HepG2 (cell line): ENCODE measurements around the gene RSPH9. TPM values are rescaled to one million over a fixed set of nuclear protein-coding genes. Genes with fewer than 3 reads are reported as not detected.

Source experiments
- ATAC-seq: fragments of 200-7000 bp; cut with Tn5 transposase; 3 replicates; pipeline ENCODE4 v1.9.1; 2020; ENCODE audit warnings: mild to moderate bottlenecking, moderate library complexity
- BruUV-seq: library from RNA; stranded (reverse); fragments of 400-500 nt; replicated peaks from 2 replicates; lab custom pipeline; 2021; lab: Mats Ljungman, UMichigan
- CTCF ChIA-PET: fragments of 300-600 bp; formaldehyde crosslinking; extraction: SDS; loops from one replicate; lab custom pipeline; 2021; ENCODE audit warnings: low total read pairs, inconsistent platforms, low intra/inter-chr PET ratio; lab: Yijun Ruan, JAX
- POLR2A ChIA-PET: fragments of 350-600 bp; sonication (Branson Sonifier 250); formaldehyde crosslinking; loops from one replicate; lab custom pipeline; 2020; ENCODE audit warnings: antibody characterized with exemption, inconsistent platforms; lab: Yijun Ruan, JAX
- DNase-seq: peaks from one replicate; pipeline ENCODE4 v3.0.0-alpha.2; 2015; ENCODE audit warnings: low spot score
- FAIRE-seq: peaks from 3 replicates; lab custom pipeline; 2011; peaks lifted over from hg19 to GRCh38; lab: Jason Lieb, UNC
- H2AFZ ChIP-seq: one replicate; pipeline ENCODE4 v1.6.1; 2011; ENCODE audit warnings: low read length, inconsistent platforms
- H3K27ac ChIP-seq: fragments of 300-600 bp; 3 replicates; pipeline ENCODE4 v1.8.0; 2011; ENCODE audit warnings: mixed run types, mild to moderate bottlenecking, mixed read lengths, low read length, inconsistent platforms; ENCODE audit not compliant: insufficient read depth; ENCODE audit errors: extremely low read length
- H3K27me3 ChIP-seq, 2 experiments: fragments of 200-600 bp in 1 of 2; 2 replicates in 1 of 2; 3 replicates in 1 of 2; pipeline versions ENCODE4 v1.6.0 to v1.8.0; 2011; ENCODE audit warnings: low read length in 2 of 2, mild to moderate bottlenecking in 2 of 2, moderate library complexity in 2 of 2, inconsistent platforms in 1 of 2; ENCODE audit not compliant: insufficient read depth in 2 of 2, control insufficient read depth in 1 of 2
- H3K36me3 ChIP-seq, 2 experiments: fragments of 200-600 bp in 1 of 2; replicated peaks in 1 of 2; 2 replicates in 1 of 2; 3 replicates in 1 of 2; pipeline versions ENCODE4 v1.5.1 to v1.8.0; 2011; ENCODE audit warnings: low read length in 2 of 2, inconsistent platforms in 1 of 2; ENCODE audit not compliant: insufficient read depth in 2 of 2, control insufficient read depth in 1 of 2
- H3K4me1 ChIP-seq: 2 replicates; pipeline ENCODE4 v1.5.1; 2012; ENCODE audit warnings: low read length, inconsistent platforms; ENCODE audit not compliant: insufficient read depth
- H3K4me2 ChIP-seq: 2 replicates; pipeline ENCODE4 v1.6.0; 2011; ENCODE audit warnings: low read depth, low read length, inconsistent platforms
- H3K4me3 ChIP-seq, 3 experiments: fragments of 200-600 bp in 1 of 3; sonication (generic), shearing (Covaris generic) in 1 of 3; replicated peaks in 1 of 3; 2 replicates each; pipeline ENCODE4 v1.5.1; 2011 to 2016; ENCODE audit warnings: low read length in 3 of 3, inconsistent platforms in 2 of 3, low read depth in 2 of 3, mild to moderate bottlenecking in 2 of 3, control low read depth in 1 of 3, mixed read lengths in 1 of 3; ENCODE audit not compliant: insufficient read depth in 1 of 3
- H3K79me2 ChIP-seq: one replicate; pipeline ENCODE4 v1.6.1; 2011; ENCODE audit warnings: low read length, inconsistent platforms; ENCODE audit not compliant: insufficient read depth
- H3K9ac ChIP-seq: 2 replicates; pipeline ENCODE4 v1.6.0; 2011; ENCODE audit warnings: mild to moderate bottlenecking, low read depth, low read length, inconsistent platforms; ENCODE audit not compliant: insufficient read depth
- H3K9me3 ChIP-seq: 2 replicates; pipeline ENCODE4 v1.5.1; 2012; ENCODE audit warnings: mild to moderate bottlenecking, low read length
- H4K20me1 ChIP-seq: 2 replicates; pipeline ENCODE4 v1.6.0; 2011; ENCODE audit warnings: inconsistent platforms, mild to moderate bottlenecking, low read length, moderate library complexity; ENCODE audit not compliant: insufficient read depth
- AHR ChIP-seq: IDR thresholded peaks from 2 replicates; pipeline ENCODE4 v1.6.1; 2018; ENCODE audit warnings: missing genetic modification reagents, missing compliant biosample characterization
- CENPBD1 ChIP-seq: sonication (generic); formaldehyde crosslinking; IDR thresholded peaks from 2 replicates; pipeline ENCODE4 v1.8.0; 2022; ENCODE audit warnings: missing genetic modification reagents, low read depth, mild to moderate bottlenecking, borderline replicate concordance
- IRX3 ChIP-seq: sonication (generic); formaldehyde crosslinking; IDR thresholded peaks from 2 replicates; pipeline ENCODE4 v1.8.1; 2023; ENCODE audit warnings: mild to moderate bottlenecking, low read depth, missing genetic modification reagents, borderline replicate concordance
- KLF11 ChIP-seq: IDR thresholded peaks from 2 replicates; pipeline ENCODE4 v1.6.1; 2016; ENCODE audit warnings: missing compliant biosample characterization
- NCOA2 ChIP-seq: sonication (generic); formaldehyde crosslinking; IDR thresholded peaks from 2 replicates; pipeline ENCODE4 v1.8.0; 2022; ENCODE audit warnings: inconsistent platforms
- SNAPC4 ChIP-seq: sonication (generic); formaldehyde crosslinking; IDR thresholded peaks from 2 replicates; pipeline ENCODE4 v1.4.0; 2020; ENCODE audit warnings: mild to moderate bottlenecking, missing genetic modification reagents
- ZNF484 ChIP-seq: sonication (generic); formaldehyde crosslinking; IDR thresholded peaks from 2 replicates; pipeline ENCODE4 v1.5.1; 2020; ENCODE audit warnings: mild to moderate bottlenecking, low read depth, missing genetic modification reagents, borderline replicate concordance
- ZNF550 ChIP-seq: sonication (generic); formaldehyde crosslinking; IDR thresholded peaks from 2 replicates; pipeline ENCODE4 v1.4.0; 2020; ENCODE audit warnings: mild to moderate bottlenecking, missing genetic modification reagents, borderline replicate concordance
- ZNF598 ChIP-seq: sonication (generic); formaldehyde crosslinking; IDR thresholded peaks from 2 replicates; pipeline ENCODE4 v1.5.1; 2020; ENCODE audit warnings: mild to moderate bottlenecking, missing genetic modification reagents, borderline replicate concordance
- WGBS: methylation state at CpG from one replicate; pipeline ENCODE4 v1.1.6; 2017; ENCODE audit warnings: low lambda C conversion rate; 5-methylcytosine and 5-hydroxymethylcytosine counted together
- in situ Hi-C: cut with HindIII; loops from 2 replicates; pipeline ENCODE4 v1.10.0; 2017; ENCODE audit warnings: low pct_unique_long_range_greater_than_20kb; ENCODE audit not compliant: extremely low pct_ligation_motif_present
- intact Hi-C: fragments of 100-400 bp; cut with micrococcal nuclease; formaldehyde crosslinking; loops from one replicate; pipeline ENCODE4 v1.10.0; 2022; ENCODE audit not compliant: unreplicated experiment
- polyA plus RNA-seq, 8 experiments: library from polyadenylated mRNA; depleted of rRNA in 3 of 8; stranded (reverse) in 7 of 8; unstranded in 1 of 8; fragments of >200 nt; fragmentation: Illumina TruSeq in 4 of 8; extraction: Trizol in 4 of 8; gene quantifications; 2 replicates each; pipeline versions ENCODE4 v1.2.1 to v1.2.3, GENCODE V29; 2011 to 2016; ENCODE audit warnings: low read depth in 4 of 8, missing spikeins in 1 of 8, mixed read lengths in 1 of 8; ENCODE audit not compliant: insufficient read depth in 1 of 8
- total RNA-seq, 5 experiments: library from RNA; depleted of rRNA; stranded (reverse); fragments of >200 nt; fragmentation: Illumina TruSeq; extraction: Trizol; gene quantifications; 2 replicates each; pipeline ENCODE4 v1.2.3, GENCODE V29; 2016; ENCODE audit warnings: low read depth in 1 of 5
- TF ChIP-seq, protein P1 (sequence below), 2 experiments: sonication (generic) in 1 of 2; formaldehyde crosslinking in 1 of 2; IDR thresholded peaks; 2 replicates each; pipeline versions ENCODE4 v1.6.1 to v1.9.0; 2014 to 2022; ENCODE audit warnings: antibody characterized with exemption in 1 of 2, borderline replicate concordance in 1 of 2, inconsistent platforms in 1 of 2, low read depth in 1 of 2, missing genetic modification reagents in 1 of 2
- TF ChIP-seq, protein P2 (sequence below): sonication (generic); formaldehyde crosslinking; IDR thresholded peaks from 2 replicates; pipeline ENCODE4 v1.9.0; 2021; ENCODE audit warnings: missing genetic modification reagents, mild to moderate bottlenecking, borderline replicate concordance

RSPH9 gene
- total and polyA plus RNA-seq, 2 of the 13 experiments (the other 11 are each of a cell fraction or from before 2014, with no cell fraction given) = 0.04 TPM; not detected in 1

DNA sequence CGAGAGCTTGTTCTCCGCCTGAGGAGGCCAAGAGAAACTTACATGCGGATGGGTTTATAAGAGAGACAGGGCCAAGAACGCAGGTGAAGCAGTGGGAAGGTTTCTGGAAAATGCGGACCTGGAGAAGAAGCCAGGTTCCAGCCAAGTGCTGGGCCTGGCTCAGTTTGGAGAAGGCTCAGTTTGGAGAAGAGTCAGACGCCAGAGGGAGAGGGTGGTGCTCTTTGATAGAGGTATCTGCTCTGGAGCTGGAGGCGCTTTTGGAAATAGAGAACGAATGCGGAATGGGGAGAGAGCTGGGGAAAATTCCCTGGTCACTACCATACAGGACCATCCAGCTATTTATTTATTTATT, 753 bp downstream of the RSPH9 start:
- peaks cover 0 to 7% of the 10 kb centered on the region in 2 experiments; a peak in 1 of 5 replicates for H3K27me3 ChIP-seq
- H3K27ac ChIP-seq = no peak overlapping the region
- POLR2A ChIA-PET = interaction anchor here (2.2 to 5.9 kb wide), 3 partner anchors 9 to 16 kb away, joined by 7 to 22 read pairs (median 13); partner anchors contain the start of genes GTPBP2 and MAD2L1BP
- H4K20me1 ChIP-seq = no peaks in the 10 kb centered on the region
- H3K4me1 ChIP-seq = no peaks in the 10 kb centered on the region
- H3K4me2 ChIP-seq = no peak overlapping the region
- no peak overlapping the region for H2AFZ ChIP-seq
- WGBS = 93% methylated on average over 9 of the region's 9 CpGs
- H3K4me3 ChIP-seq = no peak overlapping the region
- FAIRE-seq (no peak), ATAC-seq (no peak), DNase-seq (no peak)
- H3K36me3 ChIP-seq = peaks cover 4 to 14% of the 10 kb centered on the region in 2 experiments; a peak in 4 of 5 replicates
- H3K9me3 ChIP-seq = no peaks in the 10 kb centered on the region
- no peak overlapping the region for H3K9ac ChIP-seq
- no peaks in the 10 kb centered on the region for H3K79me2 ChIP-seq
- CTCF ChIA-PET = no interaction called here
- intact Hi-C loops = no loop called here
- BruUV-seq = no TSS peak
- in situ Hi-C loops = no loop called here
- TF ChIP-seq, protein P1, sequence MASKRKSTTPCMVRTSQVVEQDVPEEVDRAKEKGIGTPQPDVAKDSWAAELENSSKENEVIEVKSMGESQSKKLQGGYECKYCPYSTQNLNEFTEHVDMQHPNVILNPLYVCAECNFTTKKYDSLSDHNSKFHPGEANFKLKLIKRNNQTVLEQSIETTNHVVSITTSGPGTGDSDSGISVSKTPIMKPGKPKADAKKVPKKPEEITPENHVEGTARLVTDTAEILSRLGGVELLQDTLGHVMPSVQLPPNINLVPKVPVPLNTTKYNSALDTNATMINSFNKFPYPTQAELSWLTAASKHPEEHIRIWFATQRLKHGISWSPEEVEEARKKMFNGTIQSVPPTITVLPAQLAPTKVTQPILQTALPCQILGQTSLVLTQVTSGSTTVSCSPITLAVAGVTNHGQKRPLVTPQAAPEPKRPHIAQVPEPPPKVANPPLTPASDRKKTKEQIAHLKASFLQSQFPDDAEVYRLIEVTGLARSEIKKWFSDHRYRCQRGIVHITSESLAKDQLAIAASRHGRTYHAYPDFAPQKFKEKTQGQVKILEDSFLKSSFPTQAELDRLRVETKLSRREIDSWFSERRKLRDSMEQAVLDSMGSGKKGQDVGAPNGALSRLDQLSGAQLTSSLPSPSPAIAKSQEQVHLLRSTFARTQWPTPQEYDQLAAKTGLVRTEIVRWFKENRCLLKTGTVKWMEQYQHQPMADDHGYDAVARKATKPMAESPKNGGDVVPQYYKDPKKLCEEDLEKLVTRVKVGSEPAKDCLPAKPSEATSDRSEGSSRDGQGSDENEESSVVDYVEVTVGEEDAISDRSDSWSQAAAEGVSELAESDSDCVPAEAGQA (IDR thresholded peaks at IDR 0.05; ENCODE audit: low read depth) = no peak
- TF ChIP-seq, protein P1 (CRISPR knock-in tag; IDR thresholded peaks at IDR 0.05; ENCODE audit: borderline replicate concordance) = no peak
- TF ChIP-seq ZNF598 (CRISPR knock-in tag) (no peak), KLF11 (no peak), SNAPC4 (CRISPR knock-in tag) (no peak), ZNF484 (CRISPR knock-in tag) (no peak), IRX3 (no peak), NCOA2 (no peak), CENPBD1 (CRISPR knock-in tag) (no peak), ZNF550 (CRISPR knock-in tag) (no peak), AHR (CRISPR knock-in tag) (no peak)
- TF ChIP-seq, protein P2, sequence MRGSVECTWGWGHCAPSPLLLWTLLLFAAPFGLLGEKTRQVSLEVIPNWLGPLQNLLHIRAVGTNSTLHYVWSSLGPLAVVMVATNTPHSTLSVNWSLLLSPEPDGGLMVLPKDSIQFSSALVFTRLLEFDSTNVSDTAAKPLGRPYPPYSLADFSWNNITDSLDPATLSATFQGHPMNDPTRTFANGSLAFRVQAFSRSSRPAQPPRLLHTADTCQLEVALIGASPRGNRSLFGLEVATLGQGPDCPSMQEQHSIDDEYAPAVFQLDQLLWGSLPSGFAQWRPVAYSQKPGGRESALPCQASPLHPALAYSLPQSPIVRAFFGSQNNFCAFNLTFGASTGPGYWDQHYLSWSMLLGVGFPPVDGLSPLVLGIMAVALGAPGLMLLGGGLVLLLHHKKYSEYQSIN (CRISPR knock-in tag) = no peak
